GM23248 (cell line): ENCODE measurements around the gene BCAP31.

Experiments used
- EZH2 ChIP-seq: fragments of 200-600 bp; sonication (generic); IDR thresholded peaks from 2 replicates; pipeline ENCODE4 v1.6.1; 2018; ENCODE audit warnings: antibody characterized with exemption, mild to moderate bottlenecking; ENCODE audit not compliant: insufficient read depth, poor library complexity, severe bottlenecking
- EZH2phosphoT487 ChIP-seq: fragments of 200-600 bp; sonication (generic); IDR thresholded peaks from 2 replicates; pipeline ENCODE4 v1.6.1; 2018; ENCODE audit warnings: antibody characterized with exemption, moderate library complexity, mild to moderate bottlenecking, low read depth; ENCODE audit not compliant: insufficient read depth

DNA sequence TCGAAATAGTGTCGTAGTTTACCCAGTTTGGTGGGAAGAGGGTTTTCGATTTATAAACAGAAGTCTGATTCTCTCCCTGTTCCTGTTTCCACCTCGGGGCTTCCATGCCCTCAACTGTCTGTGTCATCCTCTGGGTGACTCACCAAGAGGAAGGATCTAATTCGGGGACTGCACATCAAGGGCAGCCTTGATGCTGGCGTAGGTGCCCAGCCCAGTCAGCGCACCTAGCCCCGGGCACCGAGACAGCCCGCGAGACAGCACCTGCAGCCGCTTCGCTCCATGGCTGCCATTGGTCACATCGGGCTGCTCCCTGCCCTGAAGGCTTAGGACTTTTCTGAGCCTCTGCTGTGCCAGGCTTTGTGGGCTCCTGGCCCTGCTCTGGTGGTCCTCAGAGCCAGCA, 8.2 kb upstream of the BCAP31 start:
- TF ChIP-seq EZH2 (no peak), EZH2phosphoT487 (no peak)
